Body of pancreas (tissue), 4 donors: ENCODE data around the gene LRRC32.

Source experiments
- CTCF ChIP-seq, 7 experiments: fragments of 450-650 bp in 4 of 7; fragments of 200-600 bp in 3 of 7; sonication (generic) in 3 of 7; IDR thresholded peaks; one replicate each; pipeline ENCODE4 v1.5.1; 2016 to 2019; ENCODE audit warnings: antibody characterized with exemption in 7 of 7
- POLR2A ChIP-seq, 3 donors: fragments of 450-650 bp; IDR thresholded peaks; one replicate each; pipeline ENCODE4 v1.6.1; 2016; ENCODE audit warnings: antibody characterized with exemption in 3 of 3, mild to moderate bottlenecking in 2 of 3

DNA sequence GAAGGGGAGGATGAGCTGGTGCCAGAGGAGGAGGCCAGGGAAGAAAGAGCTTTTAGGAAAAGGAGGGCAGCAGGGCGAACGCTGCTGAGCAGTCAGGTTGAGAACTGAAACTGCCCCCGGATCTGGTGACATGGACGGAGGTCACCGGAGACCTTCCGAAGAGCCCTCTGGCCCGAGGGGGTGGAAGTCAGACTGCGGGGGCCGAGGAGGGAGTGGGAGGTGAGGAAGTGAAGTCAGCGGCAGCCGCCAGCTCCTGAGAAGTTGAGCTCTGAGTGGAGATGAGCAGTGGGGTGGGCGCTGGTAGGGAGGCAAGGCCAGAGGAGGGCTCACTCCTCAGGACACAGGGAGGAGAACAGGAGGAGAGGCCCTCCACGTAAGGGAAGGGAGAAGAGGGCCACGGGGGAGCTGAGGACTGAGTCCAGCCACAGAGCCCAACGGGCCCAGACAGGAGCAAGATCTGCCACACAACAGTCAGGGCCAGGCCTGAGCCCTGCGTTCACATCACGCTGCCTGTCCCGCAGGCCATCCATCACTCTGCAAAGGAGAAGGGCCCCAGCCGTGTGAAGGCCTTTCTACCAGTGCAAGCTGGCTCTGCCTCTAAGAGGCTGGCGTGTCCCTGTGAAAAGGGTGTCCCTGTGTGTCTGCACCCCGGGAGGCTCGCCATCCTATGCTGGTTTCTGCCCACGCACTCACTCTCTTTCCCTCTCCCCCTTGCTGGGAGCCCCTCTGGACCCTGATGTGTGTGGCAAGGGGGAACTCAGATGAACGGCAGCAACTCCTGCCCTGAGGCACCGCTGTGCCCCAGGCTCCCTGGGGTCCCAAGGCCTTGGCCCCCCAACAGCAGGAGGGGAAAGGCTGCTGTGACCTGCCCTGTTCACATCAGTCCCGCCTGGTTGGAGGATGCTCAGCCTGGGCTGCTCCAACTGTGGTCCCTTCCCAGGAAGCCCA lies 19.0 kb upstream of the LRRC32 start:
- TF ChIP-seq POLR2A (IDR thresholded peaks at IDR 0.05) (no peak), CTCF (IDR thresholded peaks at IDR 0.05) (no peak)
